NCI-H526 treated with DMSO at 0.1 percent for 48 hours (cell line): ENCODE data around the gene BGN.

Experiments
- DNase-seq: peaks from one replicate; lab custom pipeline; 2025; lab: John Stamatoyannopoulos, UW

The BGN gene

DNA sequence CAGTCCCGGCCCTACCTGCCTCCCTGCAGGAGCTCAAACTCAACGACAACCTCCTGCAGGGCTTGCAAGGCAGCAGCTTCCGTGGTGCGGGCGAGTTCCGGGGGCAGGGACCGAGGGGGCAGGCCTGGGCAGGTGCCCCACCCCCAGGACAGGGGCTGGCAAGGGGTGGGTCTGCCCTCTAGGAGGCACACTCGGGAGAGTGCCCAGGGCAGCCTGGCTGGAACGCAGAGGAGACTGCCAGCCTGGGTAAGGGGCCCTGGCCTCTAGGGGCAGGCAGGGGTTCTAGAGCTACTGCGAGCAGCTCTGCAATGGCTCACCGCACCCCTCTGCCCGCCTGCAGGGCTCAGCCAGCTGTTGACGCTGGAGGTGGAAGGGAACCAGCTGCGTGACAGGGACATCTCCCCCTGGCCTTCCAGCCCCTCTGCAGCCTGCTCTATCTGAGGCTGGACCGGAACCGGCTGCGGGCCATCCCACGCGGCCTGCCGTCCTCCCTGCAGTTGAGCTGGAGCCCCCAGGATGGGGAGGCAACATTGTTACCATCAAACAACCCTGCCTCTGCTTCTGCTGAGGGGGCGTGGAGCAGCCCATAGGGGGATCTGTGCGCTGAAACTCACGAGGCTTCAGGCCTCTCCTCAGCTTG, 12.3 kb upstream of the BGN start:
- DNase-seq: no peak

DNA sequence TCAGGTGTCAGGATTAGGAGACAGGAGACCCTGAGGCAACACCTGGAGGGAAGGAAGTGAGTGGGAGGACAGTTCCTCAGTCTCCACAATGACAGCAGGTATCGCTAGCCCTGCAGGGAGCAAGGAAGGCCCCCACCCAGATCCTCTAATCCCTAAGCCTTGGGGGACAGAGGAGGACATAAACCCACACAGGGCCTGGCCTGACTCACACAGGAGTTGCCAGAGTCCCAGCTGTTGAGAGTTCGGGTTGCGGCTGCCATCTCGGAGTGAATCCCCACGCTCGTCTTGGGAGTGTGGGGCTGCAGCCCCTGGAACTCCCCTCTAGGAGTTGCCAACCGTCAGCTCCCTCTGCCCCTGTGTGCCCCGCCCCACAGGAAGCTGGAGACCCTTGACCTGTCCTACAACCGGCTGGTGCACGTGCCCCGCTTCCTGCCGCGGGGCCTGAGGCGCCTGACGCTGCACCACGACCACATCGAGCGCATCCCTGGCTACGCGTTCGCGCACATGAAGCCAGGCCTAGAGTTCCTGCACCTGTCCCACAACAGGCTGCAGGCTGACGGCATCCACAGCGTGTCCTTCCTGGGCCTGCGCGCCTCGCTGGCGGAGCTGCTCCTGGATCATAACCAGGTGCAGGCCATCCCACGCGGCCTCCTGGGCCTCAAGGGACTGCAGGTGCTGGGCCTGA, 9.2 kb upstream of the BGN start:
- DNase-seq: no peak

- DNase-seq: no peak
Measured at GRCh38 chrX:153486171-153486570, 8.6 kb upstream of the BGN start.

- DNase-seq: no peak
Measured at GRCh38 chrX:153487590-153488071, 7.1 kb upstream of the BGN start.

GRCh38 chrX:153488231-153488914, 6.4 kb upstream of the BGN start:
- no peak for DNase-seq

DNA sequence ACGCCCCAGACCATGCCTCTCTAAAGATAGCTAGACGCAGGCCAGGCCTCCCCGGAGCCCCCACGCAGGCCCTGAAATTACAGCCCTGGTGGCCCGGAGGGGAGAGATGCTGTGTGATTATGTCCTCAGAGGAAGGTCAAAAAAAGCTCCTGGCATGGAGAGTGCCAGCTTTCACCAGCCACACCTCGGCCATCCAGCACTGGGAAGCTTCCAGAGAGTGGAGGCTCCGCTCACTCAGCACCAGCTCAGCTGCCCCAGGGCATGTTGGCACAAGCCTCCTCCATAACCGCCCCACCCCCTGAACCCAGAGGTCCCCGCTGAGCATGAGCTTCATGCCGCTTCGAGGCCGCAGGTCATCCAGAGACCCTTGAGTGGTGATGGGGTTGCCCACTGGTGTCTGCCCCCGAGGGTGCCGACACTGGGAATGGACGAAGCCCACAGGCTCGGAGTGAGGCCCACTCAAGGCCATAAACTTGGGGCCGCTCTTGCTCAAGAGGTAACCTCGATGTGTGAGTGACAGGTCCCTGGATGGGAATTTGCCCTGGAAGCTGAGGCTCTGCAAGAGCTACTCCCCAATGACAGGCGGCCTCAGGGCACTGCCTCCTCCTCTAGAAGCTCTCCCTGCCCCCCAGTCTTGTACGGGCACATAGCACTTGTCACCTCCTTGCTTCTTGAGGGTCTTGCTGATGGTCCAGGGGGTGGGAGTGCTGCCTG, 4.4 kb upstream of the BGN start:
- no peak for DNase-seq

DNA sequence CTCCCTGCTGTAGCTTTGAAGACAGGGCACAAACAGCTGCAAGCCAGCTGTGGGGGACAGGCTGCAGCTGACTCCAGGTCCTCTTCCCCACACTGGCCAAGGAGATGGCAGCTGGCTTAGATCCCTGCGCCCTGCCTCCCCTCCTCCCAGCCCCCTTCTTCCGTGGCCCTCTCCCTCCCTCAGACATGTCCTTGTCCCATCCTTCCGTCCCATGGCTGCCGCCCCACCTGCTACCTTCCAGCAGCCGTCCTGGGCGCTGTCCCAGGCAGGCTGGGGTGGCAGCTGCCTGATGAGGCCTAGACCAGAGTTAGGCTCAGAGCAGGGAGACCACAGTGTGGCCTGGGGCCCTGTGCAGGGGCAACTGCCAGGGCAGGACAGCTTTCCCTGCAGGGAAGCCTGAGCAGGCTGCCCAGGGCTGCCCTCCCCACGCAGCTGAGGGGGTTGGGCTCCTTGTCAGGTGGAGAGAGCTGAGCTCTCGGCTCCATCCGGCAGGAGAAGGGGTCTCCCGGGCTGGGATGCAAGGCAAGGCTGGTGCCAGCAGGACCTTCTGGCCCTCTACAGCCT, 3.3 kb upstream of the BGN start:
- DNase-seq: no peak

GRCh38 chrX:153491918-153492317, 2.9 kb upstream of the BGN start:
- no peak for DNase-seq

GRCh38 chrX:153492543-153492942, 2.2 kb upstream of the BGN start:
- DNase-seq: no peak

- no peak for DNase-seq
Measured at GRCh38 chrX:153493085-153493484, 1.7 kb upstream of the BGN start.

DNA sequence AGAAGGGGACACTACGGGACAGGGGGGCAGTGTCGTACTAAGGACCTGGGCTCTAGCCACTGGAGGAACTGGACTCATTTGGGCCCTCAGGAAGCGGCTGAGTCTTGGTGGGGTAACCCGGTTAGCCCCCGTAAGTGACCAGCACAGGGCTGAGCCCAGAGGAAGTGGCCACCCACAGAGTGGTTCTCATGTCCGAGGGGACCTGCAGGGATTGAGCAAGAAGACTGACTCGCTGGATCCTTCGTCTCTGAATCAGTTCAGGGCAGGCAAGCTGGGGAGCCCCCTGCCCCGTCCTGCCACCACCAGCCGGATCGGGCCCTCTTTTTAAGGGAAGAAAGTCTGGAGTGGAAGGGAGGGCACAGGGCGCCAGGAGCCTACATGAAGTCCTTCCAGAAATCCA, 719 bp upstream of the BGN start:
- no peak for DNase-seq

DNA sequence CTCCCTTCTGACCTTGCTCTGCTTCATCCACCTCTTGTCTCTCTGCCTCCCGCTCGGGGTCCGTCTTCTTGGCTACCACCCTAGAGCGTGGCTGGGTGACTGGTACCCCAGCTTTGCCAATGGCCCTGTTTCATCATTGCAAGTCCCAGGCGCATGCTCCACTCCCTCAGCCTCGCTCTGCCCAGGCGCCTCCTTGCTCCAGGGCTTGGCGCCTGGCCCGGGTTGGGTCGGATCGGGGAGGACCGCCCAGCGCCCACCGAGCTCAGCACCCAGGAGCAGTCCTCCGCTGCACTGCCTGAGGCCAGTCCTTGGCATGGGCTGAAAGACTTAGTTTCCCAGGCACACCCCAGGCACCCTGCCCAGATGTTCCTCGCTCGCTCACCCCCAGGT, 577 bp downstream of the BGN start:
- DNase-seq: no peak

DNA sequence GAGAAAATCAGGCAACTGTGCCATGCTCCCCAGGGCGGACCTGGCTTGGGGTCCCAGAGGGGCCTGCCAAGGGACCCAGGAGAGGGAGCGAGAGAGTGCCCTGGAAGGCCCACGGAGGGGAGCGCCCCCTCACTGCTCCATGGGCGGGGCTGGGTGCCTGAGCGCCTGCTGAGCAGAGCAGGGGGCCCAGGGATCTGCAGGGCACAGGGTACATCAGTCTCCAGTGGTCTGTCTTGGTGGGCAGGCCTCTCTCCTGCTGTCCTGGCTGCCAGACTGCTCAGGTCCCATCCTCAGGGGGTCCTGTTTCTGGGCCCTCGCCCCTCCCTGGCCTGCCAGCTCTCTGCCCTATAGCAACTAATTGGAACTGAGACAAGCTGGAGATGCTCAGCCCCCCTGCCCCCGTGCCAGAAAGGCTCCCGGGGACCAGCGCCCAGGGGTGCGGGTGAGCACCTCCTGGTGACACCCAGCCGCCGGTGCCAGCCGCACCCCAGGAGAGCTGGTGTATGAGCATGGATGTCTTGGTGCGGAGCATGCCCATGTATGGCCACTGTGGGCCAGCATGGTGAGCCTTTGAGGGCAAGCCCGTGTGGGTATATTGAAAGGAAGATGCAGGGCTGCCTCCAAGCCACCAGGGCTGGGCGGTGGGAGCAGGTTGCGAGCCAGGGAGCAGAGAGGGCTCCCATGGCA, 1.3 kb downstream of the BGN start:
- no peak for DNase-seq

DNA sequence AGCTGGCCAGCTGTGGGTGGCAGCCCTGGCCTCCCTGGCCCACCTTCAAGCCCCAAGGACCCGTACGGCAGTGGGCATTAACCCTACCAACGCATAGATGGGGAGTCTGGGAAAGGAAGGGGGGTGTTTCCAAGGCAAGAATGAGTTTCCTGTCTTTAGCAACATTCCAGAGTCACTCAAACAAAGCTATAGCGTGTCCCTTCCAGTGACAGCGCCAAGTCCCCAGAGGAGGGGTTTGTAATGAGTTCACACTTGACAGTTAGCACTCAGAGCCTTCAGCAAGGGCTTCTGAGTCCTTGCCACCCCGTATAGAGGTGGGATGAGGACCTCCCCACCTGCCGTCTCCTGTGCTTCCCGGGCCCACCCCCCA, 1.8 kb downstream of the BGN start:
- no peak for DNase-seq

GRCh38 chrX:153498453-153498852, 3.7 kb downstream of the BGN start:
- DNase-seq: no peak

- DNase-seq: no peak
Measured at GRCh38 chrX:153499341-153499740, 4.6 kb downstream of the BGN start.

DNA sequence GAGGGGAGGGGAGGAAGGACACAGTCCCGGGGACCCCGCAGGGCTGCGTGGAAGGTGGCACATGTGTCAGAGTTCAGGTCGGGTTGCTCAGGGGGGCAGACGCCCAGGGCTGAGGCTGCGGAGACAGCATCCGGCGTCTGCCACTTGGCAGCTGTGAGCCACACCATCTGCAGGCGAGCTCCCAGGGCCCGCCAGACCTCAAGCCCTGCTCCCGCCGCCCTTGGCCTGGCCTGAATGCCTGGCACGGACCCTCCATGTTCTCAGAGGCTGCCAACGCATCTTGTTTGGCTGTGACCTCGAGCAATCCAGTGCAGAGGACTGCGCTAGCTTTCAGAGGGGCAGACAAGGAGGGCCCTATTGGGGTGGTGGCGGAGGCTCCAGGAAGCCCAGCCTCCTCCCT, 5.1 kb downstream of the BGN start:
- DNase-seq: no peak

GRCh38 chrX:153500676-153501280, 6.0 kb downstream of the BGN start:
- DNase-seq: no peak

- no peak for DNase-seq
Measured at GRCh38 chrX:153501530-153501929, 6.8 kb downstream of the BGN start.

- DNase-seq: no peak
Measured at GRCh38 chrX:153502131-153502530, 7.4 kb downstream of the BGN start.

- no peak for DNase-seq
Measured at GRCh38 chrX:153502796-153503195, 8.0 kb downstream of the BGN start.
